ENCODE data around the gene CYP2F1.

CYP2F1 gene, protein sequence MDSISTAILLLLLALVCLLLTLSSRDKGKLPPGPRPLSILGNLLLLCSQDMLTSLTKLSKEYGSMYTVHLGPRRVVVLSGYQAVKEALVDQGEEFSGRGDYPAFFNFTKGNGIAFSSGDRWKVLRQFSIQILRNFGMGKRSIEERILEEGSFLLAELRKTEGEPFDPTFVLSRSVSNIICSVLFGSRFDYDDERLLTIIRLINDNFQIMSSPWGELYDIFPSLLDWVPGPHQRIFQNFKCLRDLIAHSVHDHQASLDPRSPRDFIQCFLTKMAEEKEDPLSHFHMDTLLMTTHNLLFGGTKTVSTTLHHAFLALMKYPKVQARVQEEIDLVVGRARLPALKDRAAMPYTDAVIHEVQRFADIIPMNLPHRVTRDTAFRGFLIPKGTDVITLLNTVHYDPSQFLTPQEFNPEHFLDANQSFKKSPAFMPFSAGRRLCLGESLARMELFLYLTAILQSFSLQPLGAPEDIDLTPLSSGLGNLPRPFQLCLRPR

DNA sequence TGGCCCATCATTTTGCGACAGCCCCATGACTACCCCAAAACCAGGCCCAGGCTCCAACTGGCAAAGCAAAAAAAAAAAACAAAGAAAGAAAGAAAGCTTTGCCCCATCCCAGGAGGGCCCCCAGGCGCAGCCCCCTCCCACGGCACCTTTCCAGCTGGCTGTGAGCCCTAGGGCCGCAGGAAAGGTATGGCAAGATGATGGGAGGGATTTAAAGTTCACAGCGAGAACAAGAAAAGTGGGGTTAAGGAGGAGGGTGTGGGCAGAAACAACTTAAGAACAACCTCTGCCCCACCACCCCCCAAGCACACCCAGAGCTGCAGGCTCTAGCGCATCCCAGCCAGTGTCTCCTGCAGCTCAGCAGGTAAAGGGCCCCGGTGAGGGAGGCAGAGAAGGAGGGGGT, at the start of gene CYP2F1:
Gene CYP2F1 (plus strand): TSS at position 301 of the 400 bp plus-strand sequence. CDS start 1,757 bp downstream, outside the sequence.
- DNase-seq (ENCODE audit: low read depth), result no peak
- no peak within 1 kb of the TSS for H3K4me3 ChIP-seq (ENCODE audit: low read depth, low read length)
- TF ChIP-seq, protein P1, sequence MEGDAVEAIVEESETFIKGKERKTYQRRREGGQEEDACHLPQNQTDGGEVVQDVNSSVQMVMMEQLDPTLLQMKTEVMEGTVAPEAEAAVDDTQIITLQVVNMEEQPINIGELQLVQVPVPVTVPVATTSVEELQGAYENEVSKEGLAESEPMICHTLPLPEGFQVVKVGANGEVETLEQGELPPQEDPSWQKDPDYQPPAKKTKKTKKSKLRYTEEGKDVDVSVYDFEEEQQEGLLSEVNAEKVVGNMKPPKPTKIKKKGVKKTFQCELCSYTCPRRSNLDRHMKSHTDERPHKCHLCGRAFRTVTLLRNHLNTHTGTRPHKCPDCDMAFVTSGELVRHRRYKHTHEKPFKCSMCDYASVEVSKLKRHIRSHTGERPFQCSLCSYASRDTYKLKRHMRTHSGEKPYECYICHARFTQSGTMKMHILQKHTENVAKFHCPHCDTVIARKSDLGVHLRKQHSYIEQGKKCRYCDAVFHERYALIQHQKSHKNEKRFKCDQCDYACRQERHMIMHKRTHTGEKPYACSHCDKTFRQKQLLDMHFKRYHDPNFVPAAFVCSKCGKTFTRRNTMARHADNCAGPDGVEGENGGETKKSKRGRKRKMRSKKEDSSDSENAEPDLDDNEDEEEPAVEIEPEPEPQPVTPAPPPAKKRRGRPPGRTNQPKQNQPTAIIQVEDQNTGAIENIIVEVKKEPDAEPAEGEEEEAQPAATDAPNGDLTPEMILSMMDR (IDR thresholded peaks at IDR 0.05; ENCODE audit: low read depth, low read length, missing control alignments), result no peak

DNA sequence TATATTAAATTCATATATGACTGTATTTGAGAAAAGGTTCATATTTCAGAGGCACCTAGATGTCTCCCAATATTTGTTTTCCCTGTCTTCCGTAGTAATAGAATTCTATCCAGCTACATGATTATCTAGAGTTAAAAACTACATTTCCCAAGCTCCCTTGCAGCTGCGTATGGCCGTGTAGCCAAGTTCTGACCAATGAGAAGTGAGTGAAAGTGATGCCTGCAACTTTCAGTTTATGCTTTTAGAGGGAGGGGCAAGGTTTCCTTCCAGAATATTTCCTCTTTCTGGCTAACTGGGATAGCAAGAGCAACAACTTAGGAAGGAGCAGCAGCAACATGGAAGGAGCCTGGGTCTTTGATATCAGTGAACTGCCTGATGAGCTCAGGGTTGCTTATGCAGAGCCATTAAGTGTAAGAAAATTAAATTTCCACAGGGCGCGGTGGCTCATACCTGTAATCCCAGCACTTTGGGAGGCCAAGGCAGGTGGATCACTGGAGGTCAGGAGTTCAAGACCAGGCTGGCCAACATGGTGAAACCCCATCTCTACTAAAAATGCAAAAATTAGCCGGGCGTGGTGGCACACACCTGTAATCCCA, 49.2 kb upstream of the CYP2F1 start:
- TF ChIP-seq, protein P1 (IDR thresholded peaks at IDR 0.05; ENCODE audit: low read depth, low read length, missing control alignments), result no peak
- H3K4me3 ChIP-seq (ENCODE audit: low read depth, low read length), result no peak overlapping the region
- peak; percentile 3 for DNase-seq (ENCODE audit: low read depth)

DNA sequence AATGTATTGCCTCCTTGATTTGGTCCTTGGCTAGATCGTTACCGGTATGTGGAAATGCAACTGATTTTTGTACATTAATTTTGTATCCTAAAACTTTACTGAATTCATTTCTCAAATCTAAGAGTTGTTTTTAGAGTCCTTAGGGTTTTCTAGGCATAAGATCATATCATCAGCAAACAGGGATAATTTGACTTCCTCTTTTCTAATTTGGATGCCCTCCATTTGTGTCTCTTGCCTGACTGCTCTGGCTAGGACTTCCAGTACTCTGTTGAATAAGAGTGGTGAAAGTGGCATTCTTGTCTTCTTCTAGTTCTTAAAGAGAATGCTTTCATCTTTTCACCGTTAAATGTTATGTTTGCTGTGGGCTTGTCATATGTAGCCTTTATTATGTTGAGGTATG, 37.9 kb upstream of the CYP2F1 start:
- TF ChIP-seq, protein P1 (IDR thresholded peaks at IDR 0.05; ENCODE audit: low read depth, low read length, missing control alignments), result no peak
- no peak for DNase-seq (ENCODE audit: low read depth)
- no peak overlapping the region for H3K4me3 ChIP-seq (ENCODE audit: low read depth, low read length)

DNA sequence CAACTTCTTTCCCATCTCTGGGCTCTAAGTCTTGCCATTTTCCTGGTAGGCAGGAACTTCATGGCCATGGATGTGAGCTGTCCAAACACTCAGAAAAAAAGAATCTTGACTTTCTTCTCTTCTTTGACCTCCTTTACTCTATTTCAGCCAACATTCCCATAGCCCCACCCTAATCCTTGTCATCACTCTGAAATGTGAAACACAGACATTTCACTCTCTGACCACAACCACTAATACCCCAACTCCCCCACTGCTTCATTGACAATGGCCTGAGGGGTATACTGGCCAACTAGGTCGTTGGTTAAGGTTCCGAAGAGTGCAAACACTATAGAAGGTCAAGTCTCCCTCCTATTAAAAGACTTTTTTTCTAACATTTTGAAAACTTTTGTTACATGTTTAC, 30.7 kb upstream of the CYP2F1 start:
- TF ChIP-seq, protein P1 (IDR thresholded peaks at IDR 0.05; ENCODE audit: low read depth, low read length, missing control alignments), result no peak
- DNase-seq (ENCODE audit: low read depth), result no peak
- no peak overlapping the region for H3K4me3 ChIP-seq (ENCODE audit: low read depth, low read length)

DNA sequence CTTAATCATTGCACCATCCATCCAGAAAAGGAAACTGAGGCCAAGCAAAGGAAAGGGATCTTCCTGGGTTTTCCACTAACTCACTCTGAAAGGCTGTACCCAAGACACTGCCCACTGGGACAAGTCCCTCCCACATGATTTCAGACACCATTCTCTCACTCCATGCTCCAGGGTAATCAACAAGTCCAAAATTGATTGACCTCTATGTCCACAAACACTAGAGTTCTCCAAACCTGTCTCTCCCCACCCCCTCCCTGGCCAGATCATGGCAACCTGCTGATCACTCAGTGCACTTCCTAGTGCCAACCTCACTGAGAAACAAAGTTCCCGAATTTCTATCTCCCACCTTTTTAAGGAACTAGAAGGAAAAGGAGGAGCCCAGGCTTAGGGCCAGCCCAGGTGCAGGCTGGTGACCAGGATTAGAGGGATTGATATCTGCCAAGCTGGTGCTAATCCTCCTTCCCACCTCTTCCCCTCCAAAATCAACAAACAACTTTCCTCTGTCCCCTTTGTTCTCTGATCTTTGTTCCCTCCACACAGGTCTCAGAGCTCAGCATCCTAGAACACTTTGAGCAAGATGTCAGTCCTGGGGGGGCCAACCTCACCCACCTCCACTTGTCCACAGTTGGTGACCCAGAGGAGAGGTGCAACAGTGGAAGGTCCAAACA, 28.4 kb upstream of the CYP2F1 start:
- H3K4me3 ChIP-seq (ENCODE audit: low read depth, low read length), result no peak overlapping the region

DNA sequence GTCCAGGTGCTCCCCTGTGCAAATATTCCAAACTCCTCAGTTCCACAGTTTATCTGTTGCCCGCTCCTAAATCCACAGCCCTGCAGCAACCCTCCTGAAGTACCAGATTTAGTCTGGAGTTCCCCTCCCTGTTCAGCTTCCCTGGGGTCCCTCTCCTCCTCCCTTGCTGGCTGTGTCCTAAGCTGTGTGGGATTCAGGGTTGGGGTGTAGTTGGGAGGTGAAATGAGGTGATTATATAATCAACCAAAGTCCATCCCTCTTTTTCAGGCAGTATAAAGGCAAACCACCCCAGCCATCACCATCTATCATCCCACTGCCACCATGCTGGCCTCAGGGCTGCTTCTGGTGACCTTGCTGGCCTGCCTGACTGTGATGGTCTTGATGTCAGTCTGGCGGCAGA, 26.1 kb upstream of the CYP2F1 start, which contains the start of gene CYP2A13:
Gene CYP2A13 (plus strand): TSS at position 301 of the 400 bp plus-strand sequence. CDS start 21 bp downstream, at position 322.
- no peak for DNase-seq (ENCODE audit: low read depth)
- TF ChIP-seq, protein P1 (IDR thresholded peaks at IDR 0.05; ENCODE audit: low read depth, low read length, missing control alignments), result no peak
- H3K4me3 ChIP-seq (ENCODE audit: low read depth, low read length), result no peak within 1 kb of the TSS

More for the DNA sequence above, 28.4 kb upstream of the CYP2F1 start:
- TF ChIP-seq, protein P1 (IDR thresholded peaks at IDR 0.05; ENCODE audit: low read depth, low read length, missing control alignments), result no peak
- no peak for DNase-seq (ENCODE audit: low read depth)
